DMS153 treated with DMSO at 0.1 percent for 48 hours (cell line): ENCODE data around the gene DPYD.

Experiments
- DNase-seq: peaks from one replicate; lab custom pipeline; 2025; ENCODE audit not compliant: unreplicated experiment; lab: John Stamatoyannopoulos, UW

Gene DPYD

GRCh38 chr1:97069312-97069711, 851.5 kb downstream of the DPYD start:
- no peak for DNase-seq

- no peak for DNase-seq
These were observed 854.0 kb downstream of the DPYD start for GRCh38 chr1:97066860-97067259.

GRCh38 chr1:97063532-97063931, 857.3 kb downstream of the DPYD start:
- DNase-seq = no peak

DNA sequence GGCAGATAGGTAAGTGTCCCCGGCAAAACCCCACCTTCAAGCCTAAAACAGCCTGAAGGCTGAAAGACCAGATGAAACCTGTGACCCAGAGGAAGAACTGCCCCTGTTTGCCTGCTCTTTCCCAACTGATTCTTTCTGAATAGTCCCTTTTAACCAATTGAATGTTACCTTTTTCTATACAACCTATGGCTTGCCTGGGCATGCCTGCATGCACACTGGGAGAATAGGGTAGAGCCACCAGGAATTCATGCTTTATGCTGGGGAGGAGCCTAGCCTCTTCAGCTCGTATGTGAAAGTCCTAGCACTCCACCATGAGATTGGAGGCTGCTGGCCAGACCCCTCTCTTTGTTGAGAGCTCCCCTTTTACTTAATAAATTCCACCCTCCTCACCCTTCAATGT, 859.2 kb downstream of the DPYD start:
- no peak for DNase-seq

- no peak for DNase-seq
These were observed 864.4 kb downstream of the DPYD start for GRCh38 chr1:97056386-97056785.

- no peak for DNase-seq
These were observed 867.6 kb downstream of the DPYD start for GRCh38 chr1:97053268-97053667.

- no peak for DNase-seq
These were observed 869.0 kb downstream of the DPYD start for GRCh38 chr1:97051823-97052222.

DNA sequence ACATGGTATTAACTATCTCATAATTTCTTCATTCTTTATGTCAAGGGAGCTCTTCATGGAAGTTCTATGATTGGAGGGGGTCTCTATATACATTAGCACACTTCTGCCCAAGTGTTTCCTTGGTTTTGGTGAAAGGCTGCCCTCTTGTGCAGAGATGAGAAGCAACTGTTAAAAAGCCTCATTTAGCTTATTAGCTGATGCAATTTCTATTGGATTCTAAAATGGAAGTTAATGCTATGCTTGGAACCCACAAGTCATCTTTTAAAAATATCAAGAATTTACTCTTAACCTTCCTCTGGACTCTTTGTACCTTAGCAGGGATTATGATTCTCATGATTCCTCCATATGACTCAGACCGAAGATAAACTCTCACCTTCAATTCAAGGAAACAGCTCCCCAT, 870.3 kb downstream of the DPYD start:
- no peak for DNase-seq

GRCh38 chr1:97047421-97047793, 873.4 kb downstream of the DPYD start:
- DNase-seq = no peak

GRCh38 chr1:97046765-97047420, 873.9 kb downstream of the DPYD start:
- no peak for DNase-seq

- no peak for DNase-seq
These were observed 876.6 kb downstream of the DPYD start for GRCh38 chr1:97044159-97044760.

DNA sequence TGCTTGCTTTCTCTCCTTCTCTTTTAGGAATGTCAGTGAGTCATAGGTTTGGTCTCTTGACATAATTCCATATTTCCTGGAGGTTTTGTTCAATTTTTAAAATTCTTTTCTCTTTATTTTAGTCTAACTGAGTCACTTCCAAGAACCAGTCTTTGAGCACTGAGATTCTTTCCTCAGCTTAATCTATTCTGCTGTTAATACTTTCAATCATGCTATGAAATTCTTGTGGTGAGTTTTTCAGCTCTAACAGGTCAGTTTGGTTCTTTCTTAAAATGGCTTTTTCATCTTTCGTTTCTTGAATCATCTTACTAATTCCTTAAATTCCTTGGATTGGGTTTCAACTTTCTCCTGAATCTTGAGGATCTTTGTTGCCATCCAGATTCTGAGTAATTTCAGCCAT, 878.3 kb downstream of the DPYD start:
- DNase-seq = no peak

- no peak for DNase-seq
These were observed 879.8 kb downstream of the DPYD start for GRCh38 chr1:97041026-97041425.

- DNase-seq = no peak
These were observed 882.4 kb downstream of the DPYD start for GRCh38 chr1:97038410-97038809.

DNA sequence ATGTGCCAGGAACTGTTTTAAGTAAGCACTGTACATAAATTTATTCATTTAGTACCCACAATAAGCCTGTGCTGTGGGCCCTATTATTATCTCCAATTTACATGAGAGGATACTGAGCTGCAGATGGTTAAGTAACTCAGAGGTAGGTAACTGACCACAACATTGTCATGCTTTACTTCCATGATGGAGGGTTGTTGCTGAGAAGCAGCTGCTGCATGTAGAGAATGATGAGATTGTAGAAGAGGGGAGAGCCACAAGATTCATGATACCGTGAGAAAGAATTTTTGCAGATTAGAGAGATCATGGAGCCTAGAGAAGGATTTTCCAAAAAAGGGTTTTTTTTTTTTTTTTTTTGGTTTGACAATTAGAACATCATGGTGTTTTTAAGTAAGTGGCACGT, 886.2 kb downstream of the DPYD start:
- no peak for DNase-seq

DNA sequence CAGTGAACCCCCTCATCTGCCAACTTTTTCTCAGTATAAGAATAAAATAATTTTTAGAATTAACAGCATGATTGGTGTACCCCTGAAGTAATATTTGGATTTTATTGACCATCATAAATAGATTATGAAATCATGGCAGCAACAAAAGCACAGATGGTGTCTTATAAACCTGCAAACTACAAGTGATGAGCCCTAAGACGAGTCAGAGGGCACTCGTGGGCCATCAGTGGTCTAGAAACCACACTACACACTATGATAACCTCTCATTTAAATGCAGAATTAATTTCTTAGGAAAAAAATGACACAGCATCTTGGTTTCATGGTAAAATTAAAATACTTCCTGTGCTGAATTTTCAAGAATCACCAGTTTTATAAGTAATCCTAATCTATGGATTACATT, 886.9 kb downstream of the DPYD start:
- no peak for DNase-seq
